Sciatic nerve (tissue), 2 donors: ENCODE data around the gene GMPR. TPM values are rescaled to one million over a fixed set of nuclear protein-coding genes. Genes with fewer than 3 reads are reported as not detected.
"Not testable (repeated sequence)": the region's sequence is repeated elsewhere in the genome, so short reads cannot be mapped to it uniquely, and the experiment has no call there.

Experiments
- ATAC-seq: fragments of 200-7000 bp; cut with Tn5 transposase; one replicate; pipeline ENCODE4 v1.9.1; 2020; ENCODE audit warnings: mild to moderate bottlenecking, moderate library complexity
- DNase-seq: peaks from one replicate; pipeline ENCODE4 v3.0.0-alpha.2; 2020; ENCODE audit warnings: low spot score
- intact Hi-C: fragments of 100-400 bp; cut with DNase I; formaldehyde crosslinking; loops from one replicate; pipeline ENCODE4 v1.14.2; 2022
- total RNA-seq: library from RNA; stranded (reverse); fragmentation: NEBNext Ultra II Directional; extraction: Animal tissue kit (Norgen Biotek cat#: 25700); gene quantifications from one replicate; pipeline ENCODE4 v1.2.1, GENCODE V29; 2021
- donor health status: DM: no; HTN: no; CAD: no.
- donor health status: DM: no; HTN: no; CAD: no.

GMPR gene
- total RNA-seq, 1 donor from 2014 or later = 11.9 TPM

DNA sequence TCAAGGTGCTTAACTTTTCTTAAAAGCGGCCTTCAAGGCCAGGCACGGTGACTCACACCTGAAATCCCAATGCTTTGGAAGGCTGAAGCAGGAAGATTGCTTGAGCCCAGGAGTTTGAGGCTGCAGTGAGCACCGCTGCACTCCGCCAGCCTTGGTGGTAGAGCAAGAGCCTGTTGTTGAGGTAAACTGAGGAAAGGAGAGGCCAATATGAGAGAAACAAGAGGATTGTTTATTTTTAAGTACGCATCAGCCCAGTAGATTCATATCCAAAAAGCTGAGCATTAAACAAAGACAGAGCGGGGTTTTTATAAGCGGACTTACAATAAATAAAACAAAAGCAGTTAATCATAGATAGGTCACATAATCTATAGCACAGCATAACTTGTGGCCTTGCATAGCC, 15.0 kb upstream of the GMPR start:
- ATAC-seq = no peak
- intact Hi-C loops = no loop called here
- DNase-seq = no peak

DNA sequence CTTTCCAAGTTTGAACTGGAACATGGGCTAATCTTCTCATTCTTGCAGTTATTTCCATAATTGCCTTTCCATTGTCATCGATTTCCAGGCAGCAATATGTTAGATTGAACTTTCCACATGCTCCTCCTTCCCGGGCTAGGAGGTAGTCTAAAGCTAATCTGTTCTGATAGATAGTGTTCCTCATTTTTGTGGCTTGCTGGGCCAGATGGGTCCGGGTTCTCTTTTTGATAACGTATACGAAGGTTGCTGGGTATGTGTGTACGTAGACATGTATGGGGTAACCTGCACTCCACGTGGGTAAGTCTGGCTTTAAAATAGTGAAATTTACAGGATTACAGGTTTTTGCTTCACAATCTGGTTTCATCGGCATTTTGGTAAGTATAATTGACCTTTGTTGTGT, 14.0 kb upstream of the GMPR start:
- ATAC-seq = no peak
- intact Hi-C loops = no loop called here
- no peak for DNase-seq

DNA sequence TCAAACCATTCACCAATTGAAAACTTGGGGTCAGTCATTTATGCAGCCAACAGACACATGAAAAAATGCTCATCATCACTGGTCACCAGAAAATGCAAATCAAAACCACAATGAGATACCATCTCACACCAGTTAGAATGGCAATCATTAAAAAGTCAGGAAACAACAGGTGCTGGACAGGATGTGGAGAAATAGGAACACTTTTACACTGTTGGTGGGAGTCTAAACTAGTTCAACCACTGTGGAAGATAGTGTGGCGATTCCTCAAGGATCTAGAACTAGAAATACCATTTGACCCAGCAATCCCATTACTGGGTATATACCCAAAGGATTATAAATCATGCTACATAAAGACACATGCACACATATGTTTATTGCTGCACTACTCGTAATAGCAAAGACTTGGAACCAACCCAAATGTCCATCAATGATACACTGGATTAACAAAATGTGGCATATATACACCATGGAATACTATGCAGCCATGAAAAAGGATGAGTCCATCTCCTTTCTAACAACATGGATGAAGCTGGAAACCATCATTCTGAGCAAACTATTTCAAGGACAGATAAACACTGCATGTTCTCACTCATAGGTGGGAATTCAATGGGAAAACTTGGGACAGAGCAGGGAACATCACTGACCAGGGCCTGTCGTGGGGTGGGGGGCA, 13.2 kb upstream of the GMPR start:
- not testable (repeated sequence) for ATAC-seq, DNase-seq
- intact Hi-C loops = loop anchor here (5.0 kb wide), 1 partner anchor 102 kb away; no protein-coding TSS in a partner anchor

DNA sequence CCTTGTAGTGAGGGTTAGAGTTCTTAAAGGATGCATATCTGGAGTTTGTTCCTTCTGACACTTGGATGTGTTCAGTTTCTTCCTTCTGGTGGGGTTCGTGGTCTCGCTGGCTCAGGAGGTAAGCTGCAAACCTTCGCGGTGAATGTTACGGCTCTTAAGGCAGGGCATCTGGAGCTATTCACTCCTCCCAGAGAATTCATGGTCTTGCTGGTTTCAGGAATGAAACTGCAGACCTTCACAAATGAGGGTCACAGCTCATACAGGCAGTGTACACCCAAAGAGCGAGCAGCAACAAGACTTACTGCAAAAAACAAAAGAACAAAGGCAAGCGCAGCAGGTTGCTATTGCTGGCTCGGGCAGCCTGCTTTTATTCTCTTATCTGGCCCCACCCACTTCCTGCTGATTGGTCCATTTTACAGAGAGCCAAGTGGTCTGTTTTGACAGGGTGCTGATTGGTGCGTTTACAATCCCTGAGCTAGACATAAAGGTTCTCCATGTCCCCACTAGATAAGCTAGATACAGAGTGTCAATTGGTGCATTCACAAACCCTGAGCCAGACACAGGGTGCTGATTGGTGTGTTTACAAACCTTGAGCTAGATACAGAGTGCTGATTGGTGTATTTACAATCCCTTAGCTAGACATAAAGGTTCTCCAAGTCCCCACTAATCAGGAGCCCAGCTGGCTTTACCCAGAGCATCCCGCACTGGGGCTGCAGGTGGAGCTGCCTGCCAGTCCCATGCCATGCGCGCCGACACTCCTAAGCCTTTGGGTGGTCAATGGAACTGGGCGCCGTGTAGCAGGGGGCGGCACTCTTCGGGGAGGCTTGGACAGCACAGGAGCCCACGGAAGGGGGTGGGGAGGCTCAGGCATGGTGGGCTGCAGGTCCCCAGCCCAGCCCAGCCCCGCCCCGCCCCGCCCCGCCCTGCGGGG, 12.0 kb upstream of the GMPR start:
- not testable (repeated sequence) for ATAC-seq
- intact Hi-C loops = loop anchor here (5.0 kb wide), 1 partner anchor 101 kb away; no protein-coding TSS in a partner anchor

DNA sequence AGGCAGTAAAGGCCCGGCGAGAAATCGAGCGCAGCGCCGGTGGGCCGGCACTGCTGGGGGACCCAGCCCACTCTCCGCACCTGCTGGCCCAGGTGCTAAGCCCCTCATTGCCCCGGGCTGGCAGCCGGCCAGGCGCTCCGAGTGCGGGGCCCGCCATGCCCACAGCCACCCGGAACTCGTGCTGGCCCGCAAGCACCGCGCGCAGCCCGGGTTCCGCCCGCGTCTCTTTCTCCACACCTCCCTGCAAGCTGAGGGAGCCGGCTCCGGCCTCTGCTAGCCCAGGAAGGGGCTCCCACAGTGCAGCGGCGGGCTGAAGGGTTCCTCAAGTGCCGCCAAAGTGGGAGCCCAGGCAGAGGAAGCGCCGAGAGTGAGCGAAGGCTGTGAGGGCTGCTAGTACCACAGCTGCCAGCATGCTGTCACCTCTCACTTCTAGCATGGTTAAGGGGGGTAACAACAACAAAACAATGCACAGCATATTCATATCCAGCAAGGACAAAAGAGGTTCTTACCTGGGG, 11.3 kb upstream of the GMPR start:
- DNase-seq = no peak
- no peak for ATAC-seq
- intact Hi-C loops = loop anchor here (5.0 kb wide), 1 partner anchor 100 kb away; no protein-coding TSS in a partner anchor

More for the DNA sequence above, 12.0 kb upstream of the GMPR start:
- DNase-seq = not testable (repeated sequence)

DNA sequence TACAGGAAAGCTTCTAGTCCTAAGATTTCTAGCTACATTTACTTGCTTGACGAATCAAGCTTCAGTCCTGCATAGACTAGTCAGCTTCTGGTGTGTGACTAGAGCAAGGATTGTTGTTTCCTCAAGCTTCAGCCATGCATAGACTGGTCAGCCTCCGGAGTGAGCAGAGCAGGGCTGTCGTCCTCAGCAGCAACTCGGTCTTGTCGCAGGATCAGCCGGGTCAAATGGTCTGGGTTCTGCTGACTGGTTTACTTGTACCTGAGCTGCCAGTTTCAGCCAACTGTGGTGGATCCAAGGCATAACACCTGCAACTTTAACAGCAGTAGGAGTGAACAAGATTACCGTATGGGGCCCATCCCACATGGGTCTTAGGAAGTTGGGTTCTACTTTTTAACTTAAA, 10.8 kb upstream of the GMPR start:
- DNase-seq (no peak), ATAC-seq (no peak)
- intact Hi-C loops = loop anchor here (5.0 kb wide), 1 partner anchor 100 kb away; no protein-coding TSS in a partner anchor

DNA sequence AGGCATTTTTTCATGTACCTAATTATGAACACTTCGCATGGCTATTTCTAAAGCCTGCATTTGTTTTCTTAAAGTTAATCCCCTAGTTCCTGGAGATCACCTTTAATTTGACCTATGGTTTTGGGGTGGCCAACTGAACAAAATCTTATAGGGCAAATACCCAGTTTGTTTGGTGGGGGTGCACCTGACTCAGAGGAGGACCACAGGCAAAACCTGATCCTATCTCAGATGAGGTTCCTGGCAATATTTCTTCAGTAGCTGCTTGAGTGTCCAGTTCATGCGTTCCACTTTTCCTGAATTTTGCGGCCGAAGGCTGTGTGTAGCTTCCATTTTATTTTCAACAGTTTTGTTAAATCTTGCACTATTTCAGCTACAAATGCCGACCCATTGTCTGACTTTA, 10.3 kb upstream of the GMPR start:
- intact Hi-C loops = loop anchor here (5.0 kb wide), 1 partner anchor 99 kb away; no protein-coding TSS in a partner anchor
- no peak for ATAC-seq
- DNase-seq = no peak

DNA sequence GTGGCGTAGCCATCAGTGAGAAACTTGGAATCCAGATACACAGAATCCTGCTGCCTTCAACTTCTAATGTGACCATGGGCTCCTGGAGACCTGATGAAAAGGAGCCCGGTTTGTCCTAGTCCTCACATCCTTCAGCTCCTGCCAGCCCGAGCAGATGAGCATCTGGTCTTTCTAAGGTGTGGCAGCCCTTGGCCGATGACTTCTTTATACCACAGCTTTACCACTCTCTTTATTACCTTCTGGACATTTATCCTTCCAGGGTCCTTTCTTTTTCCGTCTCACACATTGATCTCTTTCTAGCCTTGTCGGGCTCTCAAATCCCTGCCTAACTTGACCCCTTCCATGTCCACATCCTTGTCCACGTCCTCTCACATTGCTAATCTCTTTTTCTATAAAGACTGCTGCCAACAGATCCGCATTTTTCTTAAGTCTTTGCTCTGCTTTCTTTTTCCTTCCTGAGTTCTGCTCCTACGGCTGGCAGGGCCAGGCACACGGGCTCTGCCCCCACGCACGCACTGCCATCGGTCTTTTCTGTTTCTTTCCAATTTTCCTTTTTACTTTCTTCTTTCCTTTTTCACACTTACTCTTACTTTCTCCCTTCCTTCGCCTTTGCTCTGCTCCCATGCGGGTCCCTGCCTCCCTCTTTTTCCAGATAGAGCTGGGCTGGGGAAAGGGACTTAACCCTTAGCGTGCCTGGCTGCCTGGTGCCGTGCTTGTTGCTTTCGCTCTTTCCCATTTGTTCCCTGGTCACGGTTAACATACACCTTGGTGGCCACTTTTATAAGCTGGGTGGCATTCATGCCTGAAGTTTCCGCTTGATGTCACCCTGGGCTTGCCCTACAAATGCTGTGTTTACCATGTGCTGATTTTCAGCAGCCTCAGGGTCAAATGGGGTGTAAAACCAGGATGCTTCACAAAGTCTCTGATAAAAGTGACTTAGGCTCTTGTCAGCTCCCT, 9.4 kb upstream of the GMPR start:
- intact Hi-C loops = loop anchor here (5.0 kb wide), 1 partner anchor 98 kb away; no protein-coding TSS in a partner anchor
- ATAC-seq = no peak
- no peak for DNase-seq

DNA sequence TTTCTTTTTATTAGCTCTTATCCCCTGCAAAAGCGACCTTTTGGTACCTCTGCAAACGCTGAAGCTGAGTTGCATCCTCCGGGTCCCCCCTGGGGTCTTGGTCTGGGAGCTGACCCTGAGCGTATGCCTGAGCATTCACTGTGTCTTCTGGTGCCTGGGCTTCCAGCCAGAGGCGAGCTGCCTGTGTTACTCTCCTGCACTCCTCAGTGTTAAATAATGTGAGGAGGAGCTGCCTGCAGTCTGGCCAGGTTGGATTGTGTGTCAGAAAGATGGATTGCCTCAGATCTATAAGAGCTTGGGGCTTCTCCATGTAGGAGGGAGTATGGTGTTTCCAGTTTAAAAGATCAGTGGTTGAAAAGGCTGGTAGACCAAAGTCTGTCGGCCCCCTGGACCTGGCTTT, 8.7 kb upstream of the GMPR start:
- no peak for DNase-seq
- ATAC-seq = peak; percentile 45
- intact Hi-C loops = loop anchor here (5.0 kb wide), 1 partner anchor 98 kb away; no protein-coding TSS in a partner anchor

DNA sequence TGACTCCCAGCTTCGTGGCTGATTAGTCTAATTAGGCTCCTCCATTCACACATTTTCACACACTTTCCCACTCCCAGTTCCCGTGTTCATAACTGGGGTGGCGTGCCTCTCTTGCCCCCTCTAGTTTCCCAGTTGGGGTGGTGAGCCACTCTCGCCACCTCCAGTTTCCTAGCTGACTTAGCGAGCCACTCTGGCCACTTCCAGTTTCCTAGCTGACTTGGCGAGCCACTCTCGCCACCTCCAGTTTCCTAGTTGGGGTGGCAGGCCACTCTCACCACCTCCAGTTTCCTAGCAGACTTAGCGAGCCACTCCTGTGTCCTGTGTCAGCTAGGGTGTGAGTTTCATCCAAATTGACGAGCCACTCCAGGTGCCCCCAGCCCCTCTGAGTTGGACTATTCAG, 7.4 kb upstream of the GMPR start:
- ATAC-seq = no peak
- DNase-seq = no peak
- intact Hi-C loops = no loop called here

DNA sequence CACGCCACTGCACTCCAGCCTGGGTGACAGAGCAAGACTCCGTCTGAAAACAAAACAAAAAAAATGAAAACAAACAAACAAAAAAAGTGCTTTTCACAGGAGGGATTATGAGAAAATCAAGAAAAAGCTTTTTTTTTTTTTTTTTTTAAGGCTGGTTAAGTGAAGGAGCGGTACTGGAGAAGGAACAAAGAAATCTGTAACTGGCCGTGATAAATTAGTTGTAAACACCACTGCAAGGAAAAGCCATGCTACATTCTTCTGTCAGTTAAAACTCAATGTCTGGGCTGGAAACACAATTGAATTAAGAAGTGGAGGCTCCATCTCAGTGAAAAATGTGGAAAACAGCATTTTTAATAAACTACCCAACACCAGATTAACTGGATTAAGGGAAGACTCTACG, 6.3 kb upstream of the GMPR start:
- no peak for ATAC-seq
- intact Hi-C loops = no loop called here
- DNase-seq = no peak

DNA sequence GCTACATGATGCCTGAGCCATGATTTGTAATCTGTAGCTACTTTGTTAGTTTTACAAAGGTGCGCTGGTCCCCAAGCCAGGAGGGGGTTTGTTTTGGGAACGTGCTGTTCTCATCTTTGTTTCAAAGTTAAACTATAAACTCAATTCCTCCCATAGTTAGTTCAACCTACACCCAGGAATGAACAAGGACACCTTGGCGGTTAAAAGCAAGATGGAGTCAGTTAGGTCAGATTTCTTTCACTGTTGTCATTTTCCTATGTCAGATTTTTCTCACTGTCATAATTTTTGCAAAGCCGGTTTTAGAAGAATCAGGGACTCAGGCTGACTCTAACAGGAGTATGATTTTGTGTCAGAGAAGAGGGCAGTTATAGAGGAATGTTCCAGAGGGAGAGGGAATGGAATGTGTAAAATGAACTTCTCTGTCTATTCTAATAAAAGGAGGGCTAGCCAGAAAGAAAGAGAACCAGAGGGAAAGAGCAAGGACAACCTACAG, 2.3 kb upstream of the GMPR start:
- intact Hi-C loops = no loop called here
- ATAC-seq = no peak
- no peak for DNase-seq

DNA sequence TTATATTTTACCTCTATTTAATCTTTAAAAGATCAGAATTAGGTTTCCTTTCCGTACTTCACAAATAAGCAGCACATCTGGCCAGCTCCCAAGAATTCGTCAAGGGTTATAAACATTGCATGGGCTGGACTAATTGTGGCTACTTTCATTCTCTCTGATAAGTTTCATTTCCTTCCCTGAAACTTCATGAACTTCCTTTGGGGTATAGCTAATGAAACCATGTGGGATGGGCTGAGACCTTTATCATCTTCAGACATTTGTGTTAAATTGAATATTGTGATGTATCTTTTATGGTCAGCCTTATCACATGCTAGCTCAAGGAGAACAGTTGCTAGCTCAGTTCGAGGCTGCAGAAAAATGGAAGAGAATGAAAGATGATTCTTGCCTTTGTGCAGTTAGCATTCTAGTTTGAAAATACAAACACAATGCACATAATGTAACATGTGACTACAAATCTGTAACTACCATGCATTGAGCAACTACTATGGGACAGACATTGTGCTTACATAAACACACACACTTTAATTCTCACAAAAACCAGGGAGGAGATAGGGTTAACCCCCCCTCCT, 1.7 kb upstream of the GMPR start:
- intact Hi-C loops = no loop called here
- no peak for DNase-seq
- ATAC-seq = no peak

DNA sequence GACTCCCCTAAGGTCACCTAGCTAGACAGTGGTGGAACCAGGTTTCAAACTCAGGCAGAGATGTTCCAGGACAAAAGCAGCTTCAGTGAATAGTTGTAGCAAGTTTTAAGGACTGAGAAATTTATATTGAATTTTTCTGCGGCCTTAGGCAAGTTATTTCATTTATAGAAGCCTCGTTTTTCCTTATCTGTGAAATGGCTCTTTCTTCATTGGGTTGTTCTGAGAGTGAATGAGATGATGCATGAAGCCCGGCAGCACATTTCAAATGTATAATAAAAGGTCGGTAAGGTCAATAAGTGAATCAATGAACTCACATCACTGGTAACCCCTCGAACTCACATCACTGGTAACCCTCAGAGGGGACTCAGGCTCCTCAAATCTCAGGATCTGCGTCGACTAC, 1.1 kb upstream of the GMPR start:
- ATAC-seq (no peak), DNase-seq (no peak)
- intact Hi-C loops = no loop called here

DNA sequence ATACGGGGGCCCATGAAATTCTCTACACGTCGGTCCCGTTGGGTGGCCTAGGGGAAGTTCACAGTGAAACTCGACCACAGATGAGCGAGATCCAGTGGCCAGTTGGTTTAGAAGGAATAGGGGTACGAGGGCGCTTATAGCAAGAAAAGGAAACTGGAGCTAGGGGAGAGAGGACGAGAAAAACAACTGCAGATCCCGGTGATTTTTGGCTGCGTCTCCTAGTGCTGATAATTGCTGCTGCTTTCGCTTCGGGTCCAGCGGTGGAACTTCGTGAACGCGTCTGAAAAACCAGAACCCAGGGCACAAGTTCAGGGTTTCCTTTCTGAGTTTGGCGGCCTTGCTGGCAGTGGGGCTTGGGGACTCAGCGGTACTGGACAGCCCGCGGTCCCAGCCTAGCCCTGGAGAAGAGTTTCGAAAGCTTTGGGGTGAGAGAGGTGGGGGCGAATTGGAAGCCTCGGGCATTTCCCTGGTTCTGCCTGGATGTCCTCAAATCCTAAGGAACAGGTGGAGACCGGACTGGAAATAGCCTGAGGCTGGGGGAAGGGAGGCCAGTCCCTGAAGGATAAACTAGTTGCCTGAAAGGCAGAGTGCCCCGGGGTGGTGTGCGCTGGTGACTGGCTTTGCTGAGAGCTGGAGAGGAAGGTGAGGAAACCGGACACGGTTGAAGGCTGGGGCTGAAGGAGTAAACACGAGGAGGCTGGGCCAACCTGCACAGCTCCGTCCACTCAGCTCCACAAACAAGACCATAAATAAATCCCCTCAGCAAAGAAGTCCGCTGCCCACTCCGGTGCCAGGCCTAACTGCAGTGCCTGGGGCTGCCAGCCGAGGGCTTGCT, 793 bp downstream of the GMPR start:
- DNase-seq = no peak
- intact Hi-C loops = no loop called here
- peak; percentile 51 for ATAC-seq

DNA sequence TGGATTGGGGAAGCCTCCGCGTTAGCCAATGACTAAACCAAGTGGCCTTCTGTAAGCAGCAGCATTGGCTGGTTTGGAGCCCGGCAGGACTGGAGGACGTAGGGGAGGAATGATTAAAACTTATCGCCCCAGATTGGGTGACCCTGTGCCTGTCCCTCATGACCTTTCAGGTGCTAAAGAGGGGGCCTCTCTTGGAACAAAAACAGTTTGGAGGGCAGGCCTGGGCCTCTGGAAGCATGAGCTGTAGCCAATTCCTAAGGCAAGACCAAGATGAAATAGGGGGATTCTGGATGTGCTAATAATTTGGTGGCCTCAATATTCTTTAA, 1.4 kb downstream of the GMPR start:
- no peak for DNase-seq
- intact Hi-C loops = no loop called here
- ATAC-seq = no peak

DNA sequence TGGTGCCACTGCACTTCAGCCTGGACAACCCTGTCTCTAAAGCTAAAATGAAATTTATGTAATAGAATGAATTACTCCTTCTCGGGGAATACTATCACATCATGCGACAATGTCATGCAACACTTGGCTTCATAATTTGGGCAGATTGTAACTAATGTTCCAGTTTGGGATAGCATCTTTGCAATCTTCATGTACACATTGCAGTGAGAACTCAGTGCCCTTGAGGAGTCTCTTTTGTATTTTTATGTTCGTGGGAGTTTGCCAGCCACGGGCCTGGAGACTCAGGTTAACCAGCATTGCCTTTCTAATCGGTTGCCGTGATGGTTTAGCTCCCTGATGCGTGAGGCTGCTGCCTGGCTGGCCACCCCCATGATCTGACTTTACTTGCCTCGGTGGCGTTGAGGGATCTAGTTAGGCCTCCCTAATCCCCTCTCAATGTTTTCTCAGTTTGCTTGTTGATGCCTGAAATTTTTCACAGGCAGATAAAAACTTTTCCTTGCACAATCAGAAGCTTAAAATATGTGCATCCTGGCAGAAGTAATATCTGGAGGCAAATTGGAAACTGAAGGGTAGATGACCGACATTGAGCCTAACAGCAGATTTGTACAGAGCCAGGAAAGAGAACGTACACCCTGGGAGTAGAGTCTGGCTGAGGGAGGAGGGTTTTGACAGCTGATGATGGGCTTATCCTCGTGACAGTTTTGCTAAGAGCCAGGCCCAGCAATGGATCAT, 2.4 kb downstream of the GMPR start:
- ATAC-seq = no peak
- no peak for DNase-seq
- intact Hi-C loops = no loop called here
